Fibroblast of skin of right quadriceps (primary cell): ENCODE results near the gene OPN1SW.

Experiments
- DNase-seq: peaks from one replicate; pipeline ENCODE4 v3.0.0-alpha.2; 2013

Gene OPN1SW

GRCh38 chr7:128757203-128757602 lies 18.4 kb downstream of the OPN1SW start:
- peak; percentile 45 for DNase-seq

GRCh38 chr7:128755819-128756476 lies 19.6 kb downstream of the OPN1SW start:
- peak; percentile 96 for DNase-seq

GRCh38 chr7:128755075-128755818 lies 20.3 kb downstream of the OPN1SW start:
- DNase-seq: no peak

- DNase-seq: no peak
Observed at GRCh38 chr7:128752251-128752650, 23.3 kb downstream of the OPN1SW start.

- DNase-seq: no peak
Observed at GRCh38 chr7:128747327-128748079, 28.1 kb downstream of the OPN1SW start.

GRCh38 chr7:128745706-128746105 lies 29.9 kb downstream of the OPN1SW start:
- no peak for DNase-seq

- no peak for DNase-seq
Observed at GRCh38 chr7:128744366-128744905, 31.2 kb downstream of the OPN1SW start.

- no peak for DNase-seq
Observed at GRCh38 chr7:128743112-128743772, 32.4 kb downstream of the OPN1SW start.

GRCh38 chr7:128742206-128742605 lies 33.4 kb downstream of the OPN1SW start:
- peak; percentile 64 for DNase-seq

GRCh38 chr7:128741491-128741890 lies 34.1 kb downstream of the OPN1SW start:
- DNase-seq: no peak

- peak; percentile 25 for DNase-seq
Observed at GRCh38 chr7:128740996-128741395, 34.6 kb downstream of the OPN1SW start.

- DNase-seq: peak; percentile 27
Observed at GRCh38 chr7:128739990-128740682, 35.5 kb downstream of the OPN1SW start.

GRCh38 chr7:128739048-128739962 lies 36.3 kb downstream of the OPN1SW start, which contains the start of gene CALU:
Gene CALU (plus strand): TSS chr7:128739359. CDS start chr7:128748584, 9,225 bp downstream.
- peak; percentile 98 for DNase-seq

- DNase-seq: no peak
Observed at GRCh38 chr7:128738570-128739047, 37.0 kb downstream of the OPN1SW start.

- peak; percentile 80 for DNase-seq
Observed at GRCh38 chr7:128737867-128738385, 37.7 kb downstream of the OPN1SW start.

- DNase-seq: no peak
Observed at GRCh38 chr7:128737441-128737840, 38.2 kb downstream of the OPN1SW start.

GRCh38 chr7:128735436-128735835 lies 40.2 kb downstream of the OPN1SW start:
- DNase-seq: no peak

- DNase-seq: no peak
Observed at GRCh38 chr7:128734890-128735289, 40.7 kb downstream of the OPN1SW start.

- DNase-seq: no peak
Observed at GRCh38 chr7:128733278-128733645, 42.3 kb downstream of the OPN1SW start.

- DNase-seq: no peak
Observed at GRCh38 chr7:128732521-128733277, 42.9 kb downstream of the OPN1SW start.
